ENCODE results near the gene ZBTB44.
"Not testable (repeated sequence)": the region's sequence is repeated elsewhere in the genome, so short reads cannot be mapped to it uniquely, and the experiment has no call there.

Gene ZBTB44

GRCh38 chr11:130295657-130296056 lies 19.1 kb downstream of the ZBTB44 start:
- H3K4me3 ChIP-seq (ENCODE audit: low read depth, low read length), result no peak overlapping the region
- no peak for TF ChIP-seq CTCF (IDR thresholded peaks at IDR 0.05; ENCODE audit: low read depth, low read length, missing control alignments)
- DNase-seq (ENCODE audit: low read depth), result no peak

DNA sequence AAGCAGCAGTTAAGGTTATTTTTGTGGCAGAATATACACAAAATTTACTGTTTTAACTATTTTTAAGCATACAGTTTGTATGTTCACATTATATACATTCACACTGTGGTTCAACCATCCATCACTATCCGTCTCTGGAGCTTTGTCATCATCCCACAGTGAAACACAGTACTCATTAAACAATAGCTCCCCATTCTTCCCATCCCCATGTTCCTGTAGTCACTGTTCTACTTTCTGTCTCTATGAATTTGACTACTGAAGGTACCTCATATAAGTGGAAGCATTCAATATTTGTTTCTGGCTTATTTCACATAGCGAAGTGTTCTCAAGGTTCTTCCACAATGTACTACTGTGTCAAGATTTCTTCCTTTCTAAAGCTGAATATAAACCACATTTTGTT lies 32.6 kb downstream of the ZBTB44 start:
- no peak for DNase-seq (ENCODE audit: low read depth)
- no peak overlapping the region for H3K4me3 ChIP-seq (ENCODE audit: low read depth, low read length)
- TF ChIP-seq CTCF (IDR thresholded peaks at IDR 0.05; ENCODE audit: low read depth, low read length, missing control alignments), result no peak

DNA sequence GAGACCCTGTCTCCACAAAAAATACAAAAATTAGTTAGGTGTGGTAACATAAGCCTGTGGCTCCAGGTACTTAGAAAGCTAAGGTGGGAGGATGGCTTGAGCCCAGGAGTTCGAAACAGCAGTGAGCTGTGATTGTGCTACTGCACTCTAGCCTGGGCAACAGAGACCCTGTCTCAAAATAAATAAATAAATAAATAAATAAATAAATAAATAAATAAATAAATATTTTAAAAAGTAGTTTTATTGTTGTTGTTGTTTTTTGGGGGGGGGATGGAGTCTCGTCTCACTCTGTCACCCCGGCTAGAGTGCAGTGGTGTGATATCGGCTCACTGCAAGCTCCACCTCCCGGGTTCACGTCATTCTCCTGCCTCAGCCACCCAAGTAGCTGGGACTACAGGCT lies 33.4 kb downstream of the ZBTB44 start:
- DNase-seq (ENCODE audit: low read depth); H3K4me3 ChIP-seq (ENCODE audit: low read depth, low read length): not testable (repeated sequence)

DNA sequence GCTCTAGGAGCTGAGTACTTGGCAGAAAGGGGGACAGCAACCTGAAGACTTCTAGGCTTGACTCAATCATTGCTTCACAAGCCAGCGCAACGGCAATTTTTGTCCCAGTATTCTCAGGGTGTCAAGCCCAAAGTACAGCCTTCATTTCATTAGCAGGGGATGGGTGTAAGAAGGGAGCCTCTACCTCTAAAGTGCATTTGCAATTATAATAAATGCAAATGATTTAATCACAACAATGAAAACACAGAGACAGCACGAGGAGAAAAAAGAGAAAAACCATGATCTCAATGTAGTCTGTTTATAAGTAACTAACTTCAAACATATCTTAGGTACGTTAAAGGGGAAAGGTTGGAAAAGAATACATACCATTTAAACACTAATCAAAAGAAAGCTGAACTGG lies 34.7 kb downstream of the ZBTB44 start:
- H3K4me3 ChIP-seq (ENCODE audit: low read depth, low read length), result no peak overlapping the region
- no peak for DNase-seq (ENCODE audit: low read depth)
- no peak for TF ChIP-seq CTCF (IDR thresholded peaks at IDR 0.05; ENCODE audit: low read depth, low read length, missing control alignments)

GRCh38 chr11:130278745-130279144 lies 36.0 kb downstream of the ZBTB44 start:
- H3K4me3 ChIP-seq (ENCODE audit: low read depth, low read length), result no peak overlapping the region
- no peak for DNase-seq (ENCODE audit: low read depth)
- TF ChIP-seq CTCF (IDR thresholded peaks at IDR 0.05; ENCODE audit: low read depth, low read length, missing control alignments), result no peak

GRCh38 chr11:130278151-130278550 lies 36.6 kb downstream of the ZBTB44 start:
- DNase-seq (ENCODE audit: low read depth), result peak; percentile 13
- TF ChIP-seq CTCF (IDR thresholded peaks at IDR 0.05; ENCODE audit: low read depth, low read length, missing control alignments), result no peak
- H3K4me3 ChIP-seq (ENCODE audit: low read depth, low read length), result no peak overlapping the region

DNA sequence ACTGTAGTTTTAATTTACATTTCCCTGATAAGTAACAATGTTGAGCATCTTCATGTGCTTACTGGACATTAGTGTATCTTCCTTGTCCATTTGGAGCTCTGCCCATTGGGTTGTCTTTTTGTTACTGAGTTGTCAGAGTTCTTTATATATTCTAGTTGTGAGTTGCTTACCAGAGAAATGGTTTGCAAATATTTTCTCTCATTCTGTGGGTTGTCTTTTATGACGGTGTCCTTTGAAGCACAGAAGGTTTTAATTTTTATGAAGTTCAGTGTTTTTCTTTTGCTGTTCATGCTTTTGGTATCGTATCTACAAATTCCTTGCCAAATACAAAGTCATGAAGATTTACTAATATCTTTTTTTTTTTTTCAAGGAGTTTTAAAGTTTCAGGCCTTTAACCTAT lies 42.4 kb downstream of the ZBTB44 start:
- H3K4me3 ChIP-seq (ENCODE audit: low read depth, low read length), result no peak overlapping the region
- no peak for DNase-seq (ENCODE audit: low read depth)
- TF ChIP-seq CTCF (IDR thresholded peaks at IDR 0.05; ENCODE audit: low read depth, low read length, missing control alignments), result no peak
